ENCODE results near the gene WDR27. TPM values are rescaled to one million over a fixed set of nuclear protein-coding genes. Genes with fewer than 3 reads are reported as not detected.

Gene WDR27
- total RNA-seq, 5 donors from 2014 or later (not counting 1 experiment from before 2014, with no cell fraction given) = 39.7 to 71.5 (median 52.5) TPM

- Mint-ChIP-seq H3K4me1 (peaks cover 0 to 4% (median 0%) of the 10 kb centered on the region in 3 donors), H3K36me3 (no peaks in the 10 kb centered on the region), H3K9me3 (no peaks in the 10 kb centered on the region), H3K4me3 (no peak overlapping the region), H3K27ac (no peak overlapping the region), H3K27me3 (peaks cover 4 to 13% of the 10 kb centered on the region in 2 donors)
- WGBS (ENCODE audit: insufficient coverage) = 86% methylated on average over 13 of the region's 14 CpGs
- Histone ChIP-seq H3K9me3 (no peaks in the 10 kb centered on the region), H3K36me3 (ENCODE audit: control insufficient read depth in 2 of 2, extremely low read depth in 1 of 2, insufficient read depth in 1 of 2, low read length in 1 of 2) (no peaks in the 10 kb centered on the region), H3K27me3 (replicated peaks in 1 of 2; ENCODE audit: control insufficient read depth in 2 of 2, extremely low read depth in 1 of 2, insufficient read depth in 2 of 2, low read length in 1 of 2) (peaks cover 0 to 17% of the 10 kb centered on the region in 2 experiments), H3K4me1 (ENCODE audit: control insufficient read depth in 1 of 2, extremely low read depth in 1 of 2, insufficient read depth in 2 of 2, low read length in 2 of 2) (no peaks in the 10 kb centered on the region), H3K4me3 (ENCODE audit: control insufficient read depth in 1 of 2, extremely low read depth in 1 of 2, low read length in 1 of 2) (no peak overlapping the region), H3K27ac (ENCODE audit: low read length) (no peak overlapping the region)
- DNase-seq (no peak), ATAC-seq (replicated peaks in 1 of 4) (no peak)
- ChIA-PET CTCF (no interaction called here), POLR2A (no interaction called here)
Observed at GRCh38 chr6:169421586-169422264, 280.1 kb downstream of the WDR27 start.

GRCh38 chr6:169420912-169421543 is 280.8 kb downstream of the WDR27 start:
- no peak overlapping the region for H3K27ac Mint-ChIP-seq
- peaks cover 0 to 5% (median 0%) of the 10 kb centered on the region in 3 donors for H3K9me3 Mint-ChIP-seq
- H3K27me3 Mint-ChIP-seq = peaks cover 4 to 13% of the 10 kb centered on the region in 2 donors
- H3K27me3 ChIP-seq (replicated peaks in 1 of 2; ENCODE audit: control insufficient read depth in 2 of 2, extremely low read depth in 1 of 2, insufficient read depth in 2 of 2, low read length in 1 of 2) = peaks cover 0 to 17% of the 10 kb centered on the region in 2 experiments
- no peaks in the 10 kb centered on the region for H3K9me3 ChIP-seq
- H3K36me3 ChIP-seq (ENCODE audit: control insufficient read depth in 2 of 2, extremely low read depth in 1 of 2, insufficient read depth in 1 of 2, low read length in 1 of 2) = no peaks in the 10 kb centered on the region
- WGBS (ENCODE audit: insufficient coverage) = 87% methylated on average over 11 of the region's 15 CpGs
- H3K27ac ChIP-seq (ENCODE audit: low read length) = no peak overlapping the region
- no peak overlapping the region for H3K4me3 Mint-ChIP-seq
- no peaks in the 10 kb centered on the region for H3K4me1 ChIP-seq (ENCODE audit: control insufficient read depth in 1 of 2, extremely low read depth in 1 of 2, insufficient read depth in 2 of 2, low read length in 2 of 2)
- peaks cover 0 to 4% (median 0%) of the 10 kb centered on the region in 3 donors for H3K4me1 Mint-ChIP-seq
- POLR2A ChIA-PET = no interaction called here
- ATAC-seq (replicated peaks in 1 of 4) (no peak), DNase-seq (peak in 1 of 35 experiments; percentile 0)
- no peaks in the 10 kb centered on the region for H3K36me3 Mint-ChIP-seq
- no peak overlapping the region for H3K4me3 ChIP-seq (ENCODE audit: control insufficient read depth in 1 of 2, extremely low read depth in 1 of 2, low read length in 1 of 2)
- CTCF ChIA-PET = no interaction called here

- peaks cover 8 to 10% of the 10 kb centered on the region in 2 donors for H3K27me3 Mint-ChIP-seq
- no peak overlapping the region for H3K27ac Mint-ChIP-seq
- H3K9me3 Mint-ChIP-seq = peaks cover 6 to 26% (median 9%) of the 10 kb centered on the region in 3 donors
- no CpG with 5 or more reads among the region's 1 CpG for WGBS (ENCODE audit: insufficient coverage)
- H3K27me3 ChIP-seq (replicated peaks in 1 of 2; ENCODE audit: control insufficient read depth in 2 of 2, extremely low read depth in 1 of 2, insufficient read depth in 2 of 2, low read length in 1 of 2) = peaks cover 0 to 8% of the 10 kb centered on the region in 2 experiments
- peaks cover 0 to 4% (median 0%) of the 10 kb centered on the region in 3 donors for H3K4me1 Mint-ChIP-seq
- no peaks in the 10 kb centered on the region for H3K4me1 ChIP-seq (ENCODE audit: control insufficient read depth in 1 of 2, extremely low read depth in 1 of 2, insufficient read depth in 2 of 2, low read length in 2 of 2)
- ChIA-PET POLR2A (no interaction called here), CTCF (no interaction called here)
- no peaks in the 10 kb centered on the region for H3K36me3 ChIP-seq (ENCODE audit: control insufficient read depth in 2 of 2, extremely low read depth in 1 of 2, insufficient read depth in 1 of 2, low read length in 1 of 2)
- H3K9me3 ChIP-seq = no peaks in the 10 kb centered on the region
- no peak overlapping the region for H3K4me3 ChIP-seq (ENCODE audit: control insufficient read depth in 1 of 2, extremely low read depth in 1 of 2, low read length in 1 of 2)
- H3K4me3 Mint-ChIP-seq = no peak overlapping the region
- no peaks in the 10 kb centered on the region for H3K36me3 Mint-ChIP-seq
- ATAC-seq (replicated peaks in 1 of 4) = no peak
- no peak for DNase-seq
- H3K27ac ChIP-seq (ENCODE audit: low read length) = no peak overlapping the region
Observed at GRCh38 chr6:169417101-169417500, 284.7 kb downstream of the WDR27 start.

GRCh38 chr6:169416249-169416648 is 285.6 kb downstream of the WDR27 start:
- Histone ChIP-seq H3K9me3 (no peaks in the 10 kb centered on the region), H3K4me1 (ENCODE audit: control insufficient read depth in 1 of 2, extremely low read depth in 1 of 2, insufficient read depth in 2 of 2, low read length in 2 of 2) (no peaks in the 10 kb centered on the region), H3K4me3 (ENCODE audit: control insufficient read depth in 1 of 2, extremely low read depth in 1 of 2, low read length in 1 of 2) (no peak overlapping the region), H3K27ac (ENCODE audit: low read length) (no peak overlapping the region), H3K27me3 (replicated peaks in 1 of 2; ENCODE audit: control insufficient read depth in 2 of 2, extremely low read depth in 1 of 2, insufficient read depth in 2 of 2, low read length in 1 of 2) (peaks cover 0 to 4% of the 10 kb centered on the region in 2 experiments), H3K36me3 (ENCODE audit: control insufficient read depth in 2 of 2, extremely low read depth in 1 of 2, insufficient read depth in 1 of 2, low read length in 1 of 2) (no peaks in the 10 kb centered on the region)
- Mint-ChIP-seq H3K27me3 (peaks cover 6 to 10% of the 10 kb centered on the region in 2 donors), H3K4me3 (no peak overlapping the region), H3K9me3 (peaks cover 6 to 26% (median 9%) of the 10 kb centered on the region in 3 donors), H3K27ac (no peak overlapping the region), H3K4me1 (peaks cover 0 to 4% (median 0%) of the 10 kb centered on the region in 3 donors), H3K36me3 (no peaks in the 10 kb centered on the region)
- POLR2A ChIA-PET = no interaction called here
- CTCF ChIA-PET = no interaction called here
- WGBS (ENCODE audit: insufficient coverage) = no CpG with 5 or more reads among the region's 3 CpGs
- DNase-seq = no peak
- ATAC-seq (replicated peaks in 1 of 4) = no peak

- ATAC-seq (replicated peaks in 1 of 4) (no peak), DNase-seq (no peak)
- Histone ChIP-seq H3K4me3 (ENCODE audit: control insufficient read depth in 1 of 2, extremely low read depth in 1 of 2, low read length in 1 of 2) (no peak overlapping the region), H3K27me3 (replicated peaks in 1 of 2; ENCODE audit: control insufficient read depth in 2 of 2, extremely low read depth in 1 of 2, insufficient read depth in 2 of 2, low read length in 1 of 2) (peaks cover 0 to 6% of the 10 kb centered on the region in 2 experiments), H3K9me3 (no peaks in the 10 kb centered on the region), H3K36me3 (ENCODE audit: control insufficient read depth in 2 of 2, extremely low read depth in 1 of 2, insufficient read depth in 1 of 2, low read length in 1 of 2) (no peaks in the 10 kb centered on the region), H3K27ac (ENCODE audit: low read length) (no peak overlapping the region), H3K4me1 (ENCODE audit: control insufficient read depth in 1 of 2, extremely low read depth in 1 of 2, insufficient read depth in 2 of 2, low read length in 2 of 2) (no peaks in the 10 kb centered on the region)
- peaks cover 6 to 26% (median 9%) of the 10 kb centered on the region in 3 donors for H3K9me3 Mint-ChIP-seq
- ChIA-PET CTCF (no interaction called here), POLR2A (no interaction called here)
- no peak overlapping the region for H3K4me3 Mint-ChIP-seq
- H3K27ac Mint-ChIP-seq = no peak overlapping the region
- no CpG with 5 or more reads among the region's 4 CpGs for WGBS (ENCODE audit: insufficient coverage)
- H3K4me1 Mint-ChIP-seq = no peaks in the 10 kb centered on the region
- H3K27me3 Mint-ChIP-seq = peaks cover 9 to 10% of the 10 kb centered on the region in 2 donors
- no peaks in the 10 kb centered on the region for H3K36me3 Mint-ChIP-seq
Observed at GRCh38 chr6:169415179-169415578, 286.6 kb downstream of the WDR27 start.

- H3K36me3 Mint-ChIP-seq = no peaks in the 10 kb centered on the region
- H3K36me3 ChIP-seq (ENCODE audit: control insufficient read depth in 2 of 2, extremely low read depth in 1 of 2, insufficient read depth in 1 of 2, low read length in 1 of 2) = no peaks in the 10 kb centered on the region
- no peak overlapping the region for H3K27ac ChIP-seq (ENCODE audit: low read length)
- ATAC-seq (replicated peaks in 1 of 4) (no peak), DNase-seq (no peak)
- peaks cover 0 to 9% of the 10 kb centered on the region in 2 experiments for H3K27me3 ChIP-seq (replicated peaks in 1 of 2; ENCODE audit: control insufficient read depth in 2 of 2, extremely low read depth in 1 of 2, insufficient read depth in 2 of 2, low read length in 1 of 2)
- no peak overlapping the region for H3K27ac Mint-ChIP-seq
- CTCF ChIA-PET = no interaction called here
- no peaks in the 10 kb centered on the region for H3K4me1 Mint-ChIP-seq
- WGBS (ENCODE audit: insufficient coverage) = no CpG with 5 or more reads among the region's 5 CpGs
- H3K4me3 Mint-ChIP-seq = no peak overlapping the region
- POLR2A ChIA-PET = no interaction called here
- peaks cover 6 to 26% (median 11%) of the 10 kb centered on the region in 3 donors for H3K9me3 Mint-ChIP-seq
- peaks cover 12 to 20% of the 10 kb centered on the region in 2 donors for H3K27me3 Mint-ChIP-seq
- H3K4me1 ChIP-seq (ENCODE audit: control insufficient read depth in 1 of 2, extremely low read depth in 1 of 2, insufficient read depth in 2 of 2, low read length in 2 of 2) = no peaks in the 10 kb centered on the region
- H3K4me3 ChIP-seq (ENCODE audit: control insufficient read depth in 1 of 2, extremely low read depth in 1 of 2, low read length in 1 of 2) = no peak overlapping the region
- H3K9me3 ChIP-seq = no peaks in the 10 kb centered on the region
Observed at GRCh38 chr6:169411722-169412121, 290.1 kb downstream of the WDR27 start.
